SU-DHL-6 (cell line): Measurements from ENCODE around the gene KIF1A.

Experiments
- H2AFZ ChIP-seq: fragments of 200-600 bp; sonication (generic); 2 replicates; pipeline ENCODE4 v1.6.1; 2014; ENCODE audit warnings: low read depth, mild to moderate bottlenecking, moderate library complexity, mixed read lengths, antibody characterized with exemption, low read length; ENCODE audit not compliant: severe bottlenecking
- H3F3A ChIP-seq: fragments of 200-600 bp; shearing (Covaris generic); 2 replicates; pipeline ENCODE4 v1.6.0; 2016; ENCODE audit warnings: antibody characterized with exemption, mild to moderate bottlenecking; ENCODE audit not compliant: insufficient read depth
- H3K27ac ChIP-seq: fragments of 200-600 bp; sonication (generic); 2 replicates; pipeline ENCODE4 v1.5.1; 2016; ENCODE audit warnings: low read depth, mild to moderate bottlenecking, low read length, moderate library complexity, mixed read lengths
- H3K27me3 ChIP-seq: fragments of 200-600 bp; sonication (generic), shearing (Covaris generic); 2 replicates; pipeline ENCODE4 v1.6.0; 2014; ENCODE audit warnings: mild to moderate bottlenecking, low read length
- H3K36me3 ChIP-seq: fragments of 200-600 bp; sonication (generic); 2 replicates; pipeline ENCODE4 v1.6.1; 2014; ENCODE audit warnings: mild to moderate bottlenecking, low read length, mixed read lengths
- H3K4me2 ChIP-seq: fragments of 300-600, 200-600 bp; shearing (Covaris generic), sonication (generic); 2 replicates; pipeline ENCODE4 v1.6.0; 2014; ENCODE audit warnings: low read length, low read depth, mild to moderate bottlenecking; ENCODE audit not compliant: poor library complexity, severe bottlenecking
- H3K4me3 ChIP-seq: fragments of 200-600 bp; sonication (generic); 2 replicates; pipeline ENCODE4 v1.5.1; 2014; ENCODE audit warnings: antibody characterized with exemption, low read length, mild to moderate bottlenecking, mixed read lengths; ENCODE audit not compliant: insufficient read depth, poor library complexity, severe bottlenecking
- H3K79me2 ChIP-seq: fragments of 200-600 bp; sonication (generic); 2 replicates; pipeline ENCODE4 v1.6.1; 2014; ENCODE audit warnings: mild to moderate bottlenecking, low read length, moderate library complexity; ENCODE audit not compliant: insufficient read depth
- H3K9ac ChIP-seq: fragments of 200-600 bp; sonication (generic); 2 replicates; pipeline ENCODE4 v1.7.0; 2014; ENCODE audit warnings: mild to moderate bottlenecking, low read length
- H3K9me2 ChIP-seq: fragments of 200-600 bp; sonication (generic); replicated peaks from 2 replicates; pipeline ENCODE4 v1.6.1; 2014; ENCODE audit warnings: low read length; ENCODE audit not compliant: insufficient read depth
- H3K9me3 ChIP-seq: fragments of 200-600 bp; sonication (generic); 2 replicates; pipeline ENCODE4 v1.6.1; 2014; ENCODE audit warnings: low read length, mixed read lengths; ENCODE audit not compliant: insufficient read depth
- H4K20me1 ChIP-seq: fragments of 200-600 bp; sonication (generic); 2 replicates; pipeline ENCODE4 v1.6.1; 2014; ENCODE audit warnings: low read depth, mild to moderate bottlenecking, antibody characterized with exemption, low read length, moderate library complexity, mixed read lengths
- CTCF ChIP-seq: fragments of 200-600 bp; sonication (generic); IDR thresholded peaks from one replicate; pipeline ENCODE4 v1.5.1; 2017; ENCODE audit warnings: antibody characterized with exemption, mild to moderate bottlenecking, low read length, moderate library complexity; ENCODE audit not compliant: insufficient read depth, poor library complexity, severe bottlenecking
- EZH2phosphoT487 ChIP-seq: fragments of 200-600 bp; sonication (generic), shearing (Covaris generic); conservative IDR thresholded peaks from 2 replicates; pipeline ENCODE4 v1.6.1; 2018; ENCODE audit warnings: mild to moderate bottlenecking, antibody characterized with exemption, low read length, moderate library complexity, mixed read lengths

Gene KIF1A

GRCh38 chr2:240850026-240850425 lies 30.0 kb upstream of the KIF1A start:
- TF ChIP-seq CTCF (no peak), EZH2phosphoT487 (no peak)
- Histone ChIP-seq H3K36me3 (no peaks in the 10 kb centered on the region), H3K9me2 (no peaks in the 10 kb centered on the region), H3K27ac (no peak overlapping the region), H3K4me2 (no peak overlapping the region), H3K9ac (no peak overlapping the region), H2AFZ (no peak overlapping the region), H3K4me3 (no peak overlapping the region), H3K27me3 (no peaks in the 10 kb centered on the region), H4K20me1 (no peaks in the 10 kb centered on the region), H3K9me3 (0 out of 2 replicates have a peak, but pooled peaks cover 6% of the 10 kb centered on the region), H3F3A (no peaks in the 10 kb centered on the region), H3K79me2 (no peaks in the 10 kb centered on the region)

- Histone ChIP-seq H3K27ac (no peak overlapping the region), H3K4me3 (no peak overlapping the region), H3F3A (no peaks in the 10 kb centered on the region), H3K36me3 (no peaks in the 10 kb centered on the region), H3K27me3 (no peaks in the 10 kb centered on the region), H4K20me1 (no peaks in the 10 kb centered on the region), H3K4me2 (no peak overlapping the region), H3K9me3 (0 out of 2 replicates have a peak, but pooled peaks cover under 1% of the 10 kb centered on the region), H3K79me2 (no peaks in the 10 kb centered on the region), H3K9me2 (no peaks in the 10 kb centered on the region), H3K9ac (no peak overlapping the region), H2AFZ (no peak overlapping the region)
- no peak for TF ChIP-seq CTCF
- TF ChIP-seq EZH2phosphoT487: no peak
These were observed 29.1 kb upstream of the KIF1A start for GRCh38 chr2:240848900-240849680.

GRCh38 chr2:240847817-240848216 lies 27.8 kb upstream of the KIF1A start:
- no peaks in the 10 kb centered on the region for H3K79me2 ChIP-seq
- H3K27ac ChIP-seq: no peak overlapping the region
- no peaks in the 10 kb centered on the region for H3K9me2 ChIP-seq
- no peaks in the 10 kb centered on the region for H3K36me3 ChIP-seq
- no peak overlapping the region for H3K4me2 ChIP-seq
- no peaks in the 10 kb centered on the region for H3K27me3 ChIP-seq
- TF ChIP-seq EZH2phosphoT487: no peak
- TF ChIP-seq CTCF: no peak
- no peaks in the 10 kb centered on the region for H3K9me3 ChIP-seq
- H3F3A ChIP-seq: no peaks in the 10 kb centered on the region
- H3K4me3 ChIP-seq: no peak overlapping the region
- H4K20me1 ChIP-seq: no peaks in the 10 kb centered on the region
- H3K9ac ChIP-seq: no peak overlapping the region
- H2AFZ ChIP-seq: no peak overlapping the region
